MM.1S (cell line): ENCODE results near the gene ZNRF3.

Experiments used
- CTCF ChIP-seq: fragments of 300-600 bp; sonication (generic); IDR thresholded peaks from 2 replicates; pipeline ENCODE4 v1.5.1; 2016; ENCODE audit warnings: antibody characterized with exemption, low read length, mixed read lengths
- EZH2 ChIP-seq: fragments of 300-600 bp; sonication (generic); optimal IDR thresholded peaks from 2 replicates; pipeline ENCODE3; 2017; ENCODE audit warnings: low read depth, mild to moderate bottlenecking, antibody characterized with exemption, low read length, mixed read lengths

- TF ChIP-seq CTCF (no peak), EZH2 (no peak)
Measured at GRCh38 chr22:29044657-29045176, 161.3 kb downstream of the ZNRF3 start.
